HCT116 (cell line): ENCODE data around the gene STUM. TPM values are rescaled to one million over a fixed set of nuclear protein-coding genes. Genes with fewer than 3 reads are reported as not detected.

Experiments
- ATAC-seq: fragments of 200-7000 bp; cut with Tn5 transposase; 2 replicates; pipeline ENCODE4 v1.9.1; 2020; ENCODE audit warnings: mild to moderate bottlenecking, moderate library complexity
- BruUV-seq: library from RNA; stranded (reverse); fragments of 400-500 nt; replicated peaks from 2 replicates; lab custom pipeline; 2021; lab: Mats Ljungman, UMichigan
- CTCF ChIA-PET: fragments of 300-600 bp; sonication (Branson Sonifier 250); formaldehyde crosslinking; loops from one replicate; lab custom pipeline; 2021; ENCODE audit warnings: antibody characterized with exemption; lab: Charles Lee
- POLR2A ChIA-PET: fragments of 300-600, 350-600 bp; sonication (Branson Sonifier 250); formaldehyde crosslinking; loops from one replicate; lab custom pipeline; 2021; ENCODE audit warnings: antibody characterized with exemption; lab: Charles Lee
- RAD21 ChIA-PET, 2 experiments: fragments of 300-600 bp; sonication (Branson Sonifier 250); formaldehyde crosslinking; loops; one replicate each; lab custom pipeline; 2023; ENCODE audit warnings: low total read pairs in 2 of 2; ENCODE audit not compliant: uncharacterized antibody in 2 of 2, unreplicated experiment in 2 of 2, low non-redundant PET in 1 of 2; lab: Charles Lee
- DNase-seq: peaks from one replicate; pipeline ENCODE4 v3.0.0-alpha.2; 2010; ENCODE audit warnings: low read depth, low spot score
- H2AFZ ChIP-seq: fragments of 200-600 bp; shearing (Covaris generic), sonication (generic); 2 replicates; pipeline ENCODE4 v1.6.1; 2017; ENCODE audit warnings: low read depth, mixed run types, mixed read lengths, antibody characterized with exemption, low read length; ENCODE audit not compliant: poor library complexity, severe bottlenecking
- H3K27ac ChIP-seq: 2 replicates; pipeline ENCODE4 v1.5.1; 2012; ENCODE audit warnings: low read depth, low read length
- H3K27me3 ChIP-seq: fragments of 200-600 bp; sonication (generic); 2 replicates; pipeline ENCODE4 v1.6.1; 2016; ENCODE audit warnings: mixed run types, low read length, mixed read lengths; ENCODE audit not compliant: insufficient read depth
- H3K36me3 ChIP-seq, 2 experiments: fragments of 200-500 bp in 1 of 2; fragments of 200-600 bp in 1 of 2; sonication (Bioruptor generic) in 1 of 2; sonication (generic) in 1 of 2; 2 replicates each; pipeline versions ENCODE4 v1.5.1 to v1.6.1; 2014 to 2016; ENCODE audit warnings: low read length in 2 of 2, inconsistent platforms in 1 of 2, mixed read lengths in 1 of 2, mixed run types in 1 of 2; ENCODE audit not compliant: insufficient read depth in 2 of 2, control insufficient read depth in 1 of 2
- H3K4me1 ChIP-seq, 2 experiments: fragments of 200-600 bp in 1 of 2; sonication (generic) in 1 of 2; 2 replicates each; pipeline versions ENCODE4 v1.5.1 to v1.6.1; 2012 to 2017; ENCODE audit warnings: low read length in 2 of 2, inconsistent platforms in 1 of 2, mild to moderate bottlenecking in 1 of 2, mixed read lengths in 1 of 2, mixed run types in 1 of 2, moderate library complexity in 1 of 2; ENCODE audit not compliant: insufficient read depth in 2 of 2, control insufficient read depth in 1 of 2
- H3K4me2 ChIP-seq: fragments of 200-600 bp; sonication (generic); 2 replicates; pipeline ENCODE4 v1.6.1; 2017; ENCODE audit warnings: mixed run types, low read length, mixed read lengths
- H3K4me3 ChIP-seq, 2 experiments: fragments of 200-600 bp in 1 of 2; sonication (generic) in 1 of 2; replicated peaks in 1 of 2; 2 replicates each; pipeline ENCODE4 v1.5.1; 2011 to 2016; ENCODE audit warnings: low read length in 2 of 2, control low read depth in 1 of 2, low read depth in 1 of 2, mild to moderate bottlenecking in 1 of 2, mixed read lengths in 1 of 2, mixed run types in 1 of 2
- H3K79me2 ChIP-seq: fragments of 200-600 bp; sonication (generic); 2 replicates; pipeline ENCODE4 v1.6.1; 2017; ENCODE audit warnings: mild to moderate bottlenecking, mixed run types, low read length, moderate library complexity, mixed read lengths; ENCODE audit not compliant: insufficient read depth
- H3K9ac ChIP-seq: fragments of 200-600 bp; sonication (generic); 2 replicates; pipeline ENCODE4 v1.6.1; 2016; ENCODE audit warnings: low read length, mixed read lengths
- H3K9me2 ChIP-seq: fragments of 200-600 bp; sonication (generic), shearing (Covaris generic); 2 replicates; pipeline ENCODE4 v1.6.1; 2017; ENCODE audit warnings: mixed run types, mild to moderate bottlenecking, moderate library complexity; ENCODE audit not compliant: insufficient read depth
- H3K9me3 ChIP-seq, 2 experiments: fragments of 200-500 bp in 1 of 2; fragments of 200-600 bp in 1 of 2; sonication (Bioruptor generic) in 1 of 2; sonication (generic) in 1 of 2; 2 replicates each; pipeline ENCODE4 v1.6.1; 2014 to 2017; ENCODE audit warnings: low read length in 2 of 2, mixed read lengths in 2 of 2, inconsistent platforms in 1 of 2, low read depth in 1 of 2, mild to moderate bottlenecking in 1 of 2, mixed run types in 1 of 2, moderate library complexity in 1 of 2; ENCODE audit not compliant: control insufficient read depth in 1 of 2, insufficient read depth in 1 of 2
- H4K20me1 ChIP-seq: fragments of 200-600 bp; sonication (generic), shearing (Covaris generic); 2 replicates; pipeline ENCODE4 v1.6.1; 2017; ENCODE audit warnings: mixed run types, mild to moderate bottlenecking, moderate library complexity; ENCODE audit not compliant: insufficient read depth
- CEBPB ChIP-seq: IDR thresholded peaks from 2 replicates; pipeline ENCODE4 v1.6.1; 2012; ENCODE audit warnings: low read depth
- CTCF ChIP-seq, 3 experiments: fragments of 200-600 bp in 1 of 3; sonication (generic) in 1 of 3; IDR thresholded peaks in 2 of 3; conservative IDR thresholded peaks in 1 of 3; 2 replicates each; pipeline ENCODE4 v1.5.1; 2012 to 2017; ENCODE audit warnings: low read depth in 2 of 3, low read length in 2 of 3, antibody characterized with exemption in 1 of 3, borderline replicate concordance in 1 of 3, control low read depth in 1 of 3, mild to moderate bottlenecking in 1 of 3, mixed read lengths in 1 of 3, mixed run types in 1 of 3, moderate library complexity in 1 of 3; ENCODE audit not compliant: insufficient read depth in 1 of 3
- ELF1 ChIP-seq: IDR thresholded peaks from 2 replicates; pipeline ENCODE4 v1.6.1; 2012; ENCODE audit warnings: low read depth, borderline replicate concordance
- EZH2 ChIP-seq: fragments of 200-600 bp; sonication (generic); IDR thresholded peaks from 2 replicates; pipeline ENCODE4 v1.6.1; 2017; ENCODE audit warnings: antibody characterized with exemption, mixed run types
- POLR2A ChIP-seq: IDR thresholded peaks from 2 replicates; pipeline ENCODE4 v1.7.0; 2011; ENCODE audit warnings: borderline replicate concordance; ENCODE audit not compliant: insufficient read depth, insufficient read length; ENCODE audit errors: extremely low read depth
- RAD21 ChIP-seq: IDR thresholded peaks from 2 replicates; pipeline ENCODE4 v1.6.1; 2012; ENCODE audit warnings: low read depth, mild to moderate bottlenecking
- SIN3A ChIP-seq: IDR thresholded peaks from 2 replicates; pipeline ENCODE4 v1.6.1; 2012; ENCODE audit warnings: low read depth
- SP1 ChIP-seq: IDR thresholded peaks from 2 replicates; pipeline ENCODE4 v1.6.1; 2012; ENCODE audit warnings: low read depth
- ZBTB33 ChIP-seq: IDR thresholded peaks from 2 replicates; pipeline ENCODE4 v1.6.1; 2011; ENCODE audit warnings: mild to moderate bottlenecking, low read length, moderate library complexity; ENCODE audit not compliant: insufficient replicate concordance; ENCODE audit errors: extremely low read depth
- intact Hi-C: fragments of 100-400 bp; cut with micrococcal nuclease; formaldehyde crosslinking; loops from 2 replicates; pipeline ENCODE4 v1.10.0; 2022
- total RNA-seq: library from RNA; stranded (reverse); gene quantifications from one replicate; pipeline ENCODE4 v1.2.1, GENCODE V29; 2021; ENCODE audit not compliant: unreplicated experiment
- TF ChIP-seq, protein P1 (sequence below): IDR thresholded peaks from 2 replicates; pipeline ENCODE4 v1.6.1; 2012

STUM gene
- total RNA-seq, 1 experiment from 2014 or later = not detected

- no TSS peak for BruUV-seq
- no peak for TF ChIP-seq ELF1
- no peak for TF ChIP-seq CEBPB
- no peak for TF ChIP-seq RAD21
- no peak for TF ChIP-seq SP1
- no peak for TF ChIP-seq EZH2
- TF ChIP-seq, protein P1, sequence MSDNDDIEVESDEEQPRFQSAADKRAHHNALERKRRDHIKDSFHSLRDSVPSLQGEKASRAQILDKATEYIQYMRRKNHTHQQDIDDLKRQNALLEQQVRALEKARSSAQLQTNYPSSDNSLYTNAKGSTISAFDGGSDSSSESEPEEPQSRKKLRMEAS = no peak
- TF ChIP-seq SIN3A = no peak
- no peak for TF ChIP-seq POLR2A
- TF ChIP-seq ZBTB33 = no peak
- TF ChIP-seq CTCF (IDR thresholded peaks at IDR 0.05 in 2 of 3, conservative IDR thresholded peaks at IDR 0.05 in 1 of 3; ENCODE audit: borderline replicate concordance in 1 of 3, insufficient read depth in 1 of 3, low read depth in 2 of 3, low read length in 2 of 3) = no peak
- intact Hi-C loops = no loop called here
- Histone ChIP-seq H3K4me2 (no peak overlapping the region), H3K27ac (no peak overlapping the region), H3K79me2 (no peaks in the 10 kb centered on the region), H3K9me2 (no peaks in the 10 kb centered on the region), H3K4me3 (no peak overlapping the region), H3K9ac (no peak overlapping the region), H4K20me1 (no peaks in the 10 kb centered on the region), H3K4me1 (no peaks in the 10 kb centered on the region), H3K9me3 (no peaks in the 10 kb centered on the region), H3K36me3 (no peaks in the 10 kb centered on the region), H3K27me3 (peaks cover 31% of the 10 kb centered on the region), H2AFZ (no peak overlapping the region)
- DNase-seq (no peak), ATAC-seq (no peak)
- CTCF ChIA-PET = no interaction called here
- POLR2A ChIA-PET = no interaction called here
- RAD21 ChIA-PET = no interaction called here
Observed at GRCh38 chr1:226506021-226506420, 42.5 kb upstream of the STUM start.
